GM12878 (cell line): ENCODE results near the gene PHF20. TPM values are rescaled to one million over a fixed set of nuclear protein-coding genes. Genes with fewer than 3 reads are reported as not detected.

ENCODE experiments used
- ATAC-seq: fragments of 200-7000 bp; cut with Tn5 transposase; 3 replicates; pipeline ENCODE4 v1.9.1; 2020; ENCODE audit warnings: mild to moderate bottlenecking, moderate library complexity
- BruUV-seq: library from RNA; stranded (reverse); fragments of 400-500 nt; replicated peaks from 2 replicates; lab custom pipeline; 2021; lab: Mats Ljungman, UMichigan
- CTCF ChIA-PET: fragments of 300-600 bp; sonication (Branson Sonifier 250); formaldehyde crosslinking; extraction: SDS; loops from one replicate; lab custom pipeline; 2021; ENCODE audit warnings: inconsistent platforms; lab: Yijun Ruan, JAX
- POLR2A ChIA-PET: fragments of 350-600 bp; formaldehyde crosslinking; extraction: SDS; loops from one replicate; lab custom pipeline; 2021; ENCODE audit warnings: inconsistent platforms; lab: Charles Lee
- RAD21 ChIA-PET: fragments of 300-600 bp; sonication (Branson Sonifier 250); formaldehyde crosslinking; loops from one replicate; lab custom pipeline; 2023; ENCODE audit warnings: antibody characterized with exemption; ENCODE audit not compliant: unreplicated experiment; lab: Charles Lee
- SMC1A ChIA-PET: fragments of 300-600 bp; sonication (Branson Sonifier 250); formaldehyde crosslinking; loops from one replicate; lab custom pipeline; 2023; ENCODE audit not compliant: unreplicated experiment, uncharacterized antibody; lab: Charles Lee
- DNase-seq: peaks from one replicate; pipeline ENCODE4 v3.0.0-alpha.2; 2011; ENCODE audit warnings: low read depth, low spot score
- FAIRE-seq: peaks from 3 replicates; lab custom pipeline; 2011; peaks lifted over from hg19 to GRCh38; lab: Jason Lieb, UNC
- H2AFZ ChIP-seq: 2 replicates; pipeline ENCODE4 v1.6.0; 2011; ENCODE audit warnings: low read depth, low read length, control low read depth; ENCODE audit not compliant: control insufficient read depth
- H3K27ac ChIP-seq: 2 replicates; pipeline ENCODE4 v1.5.1; 2011; ENCODE audit warnings: control low read depth; ENCODE audit not compliant: control insufficient read depth, insufficient read depth
- H3K27me3 ChIP-seq, 2 experiments: replicated peaks in 1 of 2; 2 replicates each; pipeline versions ENCODE4 v1.6.0 to v1.6.1; 2011; ENCODE audit warnings: low read length in 1 of 2; ENCODE audit not compliant: control insufficient read depth in 2 of 2, insufficient read depth in 2 of 2
- H3K36me3 ChIP-seq, 2 experiments: 2 replicates each; pipeline ENCODE4 v1.5.1; 2011; ENCODE audit warnings: low read length in 1 of 2; ENCODE audit not compliant: control insufficient read depth in 2 of 2, insufficient read depth in 2 of 2
- H3K4me1 ChIP-seq: 2 replicates; pipeline ENCODE4 v1.6.1; 2011; ENCODE audit warnings: mild to moderate bottlenecking, low read length, moderate library complexity, mixed read lengths; ENCODE audit not compliant: control insufficient read depth, insufficient read depth
- H3K4me2 ChIP-seq: 2 replicates; pipeline ENCODE4 v1.6.0; 2011; ENCODE audit warnings: control low read depth; ENCODE audit not compliant: control insufficient read depth, insufficient read depth
- H3K4me3 ChIP-seq: fragments of 200-600 bp; sonication (generic); 2 replicates; pipeline ENCODE4 v1.5.1; 2016
- H3K79me2 ChIP-seq: 2 replicates; pipeline ENCODE4 v1.6.0; 2011; ENCODE audit warnings: low read length; ENCODE audit not compliant: control insufficient read depth, insufficient read depth
- H3K9ac ChIP-seq: 2 replicates; pipeline ENCODE4 v1.8.0; 2011; ENCODE audit warnings: low read length, control low read depth, mixed read lengths; ENCODE audit not compliant: control insufficient read depth, insufficient read depth
- H3K9me3 ChIP-seq: replicated peaks from 3 replicates; pipeline ENCODE4 v1.5.1; 2011; ENCODE audit warnings: mild to moderate bottlenecking, low read length; ENCODE audit not compliant: control insufficient read depth, insufficient read depth
- H4K20me1 ChIP-seq: 2 replicates; pipeline ENCODE4 v1.6.0; 2011; ENCODE audit not compliant: control insufficient read depth, insufficient read depth
- CBX3 ChIP-seq: fragments of 200-600 bp; sonication (generic); IDR thresholded peaks from 2 replicates; pipeline ENCODE4 v1.6.1; 2016; ENCODE audit warnings: low read depth, borderline replicate concordance
- ETV6 ChIP-seq, 2 experiments: fragments of 450-650 bp in 1 of 2; IDR thresholded peaks in 1 of 2; conservative IDR thresholded peaks in 1 of 2; 2 replicates each; pipeline ENCODE4 v1.6.1; 2014; ENCODE audit warnings: antibody characterized with exemption in 1 of 2, borderline replicate concordance in 1 of 2, low read depth in 1 of 2, mild to moderate bottlenecking in 1 of 2, moderate library complexity in 1 of 2
- TBL1XR1 ChIP-seq: IDR thresholded peaks from 2 replicates; pipeline ENCODE4 v1.6.1; 2012; ENCODE audit warnings: low read depth, low read length, improper control_type of control experiment
- WGBS: methylation state at CpG from one replicate; pipeline ENCODE4 v1.1.6; 2016; ENCODE audit warnings: low lambda C conversion rate; ENCODE audit not compliant: insufficient replicate concordance, insufficient coverage; ENCODE audit errors: missing lambda C conversion rate; 5-methylcytosine and 5-hydroxymethylcytosine counted together
- in situ Hi-C: fragments of 300-500 bp; cut with MboI; formaldehyde crosslinking; loops from 9 replicates; pipeline ENCODE4 v1.14.3; 2018; ENCODE audit warnings: mixed read lengths
- intact Hi-C: fragments of 100-400 bp; cut with micrococcal nuclease; formaldehyde crosslinking; loops from one replicate; pipeline ENCODE4 v1.14.2; 2022; ENCODE audit not compliant: unreplicated experiment
- polyA plus RNA-seq, 11 experiments: library from polyadenylated mRNA; depleted of rRNA in 4 of 11; unstranded in 6 of 11; stranded (reverse) in 5 of 11; fragments of >200 nt; fragmentation: Nextera tagmentation in 4 of 11; fragmentation: Illumina TruSeq in 1 of 11; extraction: Ambion mirVana in 4 of 11; extraction: Trizol in 1 of 11; gene quantifications; 1 replicate in 1 of 11; 2 replicates in 10 of 11; pipeline versions ENCODE4 v1.2.1 to v1.2.3, GENCODE V29; 2011 to 2016; ENCODE audit warnings: inconsistent platforms in 2 of 11, missing spikeins in 2 of 11, low read depth in 1 of 11
- total RNA-seq, 4 experiments: library from RNA; depleted of rRNA in 3 of 4; stranded (reverse); fragments of >200 nt in 3 of 4; fragmentation: Illumina TruSeq in 1 of 4; extraction: Trizol in 1 of 4; gene quantifications; 2 replicates each; pipeline versions ENCODE4 v1.2.1 to v1.2.3, GENCODE V29; 2013 to 2021
- TF ChIP-seq, protein P1 (sequence below): IDR thresholded peaks from 2 replicates; pipeline ENCODE4 v1.6.1; 2011; ENCODE audit warnings: low read depth, low read length, improper control_type of control experiment, borderline replicate concordance
- TF ChIP-seq, protein P2 (sequence below): fragments of 450-650 bp; formaldehyde crosslinking; IDR thresholded peaks from 2 replicates; pipeline ENCODE4 v1.4.0; 2022; ENCODE audit warnings: mild to moderate bottlenecking, moderate library complexity

Gene PHF20
- total and polyA plus RNA-seq, 10 of the 15 experiments (the other 5 are each of a cell fraction or from before 2014, with no cell fraction given), result 31.6 to 91.2 (median 46.8) TPM

DNA sequence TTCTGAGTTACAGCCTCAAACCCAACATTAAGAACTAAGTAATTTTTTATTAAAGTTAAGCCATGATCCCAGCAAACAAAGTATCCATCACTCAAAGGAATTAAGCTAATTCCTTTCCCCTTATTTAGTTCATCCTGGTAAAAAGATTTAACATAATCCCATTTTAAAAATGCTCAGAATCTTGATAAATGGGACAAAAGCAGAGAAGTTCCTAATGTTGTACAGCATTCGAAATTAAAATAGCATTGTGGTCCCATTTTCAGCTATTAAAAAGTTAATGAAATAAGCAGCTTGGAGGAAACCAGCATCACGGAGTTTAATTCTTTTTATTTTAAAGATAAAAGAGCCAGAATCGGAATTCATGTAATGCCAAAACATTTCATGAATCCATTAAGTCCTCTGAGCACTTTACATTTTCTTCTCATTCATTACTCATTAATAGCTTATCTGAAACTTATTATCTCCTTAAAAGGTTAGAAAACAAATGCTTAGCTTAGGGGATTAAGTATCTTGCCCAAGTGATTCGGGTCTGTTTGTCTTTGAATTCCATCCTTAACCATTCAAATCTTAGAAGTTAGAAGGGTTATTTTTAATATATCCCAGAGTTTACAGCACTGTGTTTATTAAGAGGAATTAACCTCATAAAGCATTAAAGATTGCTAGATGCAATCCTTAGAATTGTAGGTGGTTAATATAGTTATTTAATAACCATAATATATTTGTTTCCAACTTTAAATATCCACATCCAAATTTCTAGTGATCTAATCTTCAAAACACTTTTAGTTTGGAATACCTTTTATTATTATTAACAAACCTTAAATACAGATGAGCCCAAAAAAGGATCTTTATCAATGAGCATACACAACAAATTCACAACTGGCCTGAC is 41.0 kb upstream of the PHF20 start:
- ATAC-seq (no peak), DNase-seq (no peak), FAIRE-seq (no peak)
- no peak overlapping the region for H2AFZ ChIP-seq
- intact Hi-C loops (loop anchor here (10.0 kb wide), 1 partner anchor 154 kb away; no protein-coding TSS in a partner anchor), in situ Hi-C loops (no loop called here)
- ChIA-PET POLR2A (interaction anchor here (0.6 to 1.4 kb wide), 5 partner anchors 9 to 45 kb away, joined by 3 to 5 read pairs (median 3); no protein-coding TSS in a partner anchor), SMC1A (interaction anchor here (0.8 to 2.0 kb wide), 10 partner anchors 9 to 274 kb away, joined by 3 to 8 read pairs (median 4); no protein-coding TSS in a partner anchor), CTCF (interaction anchor here (0.6 to 1.5 kb wide), 5 partner anchors 9 to 267 kb away, joined by 3 to 10 read pairs (median 4); no protein-coding TSS in a partner anchor), RAD21 (interaction anchor here (1.3 kb wide), 1 partner anchor 12 kb away, joined by 5 read pairs; the partner anchor contains the start of gene RBM39)
- no peak for TF ChIP-seq ETV6 (conservative IDR thresholded peaks at IDR 0.05 in 1 of 2, IDR thresholded peaks at IDR 0.05 in 1 of 2; ENCODE audit: borderline replicate concordance in 1 of 2, low read depth in 1 of 2)
- TF ChIP-seq, protein P1, sequence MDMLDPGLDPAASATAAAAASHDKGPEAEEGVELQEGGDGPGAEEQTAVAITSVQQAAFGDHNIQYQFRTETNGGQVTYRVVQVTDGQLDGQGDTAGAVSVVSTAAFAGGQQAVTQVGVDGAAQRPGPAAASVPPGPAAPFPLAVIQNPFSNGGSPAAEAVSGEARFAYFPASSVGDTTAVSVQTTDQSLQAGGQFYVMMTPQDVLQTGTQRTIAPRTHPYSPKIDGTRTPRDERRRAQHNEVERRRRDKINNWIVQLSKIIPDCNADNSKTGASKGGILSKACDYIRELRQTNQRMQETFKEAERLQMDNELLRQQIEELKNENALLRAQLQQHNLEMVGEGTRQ, result no peak
- TF ChIP-seq, protein P2, sequence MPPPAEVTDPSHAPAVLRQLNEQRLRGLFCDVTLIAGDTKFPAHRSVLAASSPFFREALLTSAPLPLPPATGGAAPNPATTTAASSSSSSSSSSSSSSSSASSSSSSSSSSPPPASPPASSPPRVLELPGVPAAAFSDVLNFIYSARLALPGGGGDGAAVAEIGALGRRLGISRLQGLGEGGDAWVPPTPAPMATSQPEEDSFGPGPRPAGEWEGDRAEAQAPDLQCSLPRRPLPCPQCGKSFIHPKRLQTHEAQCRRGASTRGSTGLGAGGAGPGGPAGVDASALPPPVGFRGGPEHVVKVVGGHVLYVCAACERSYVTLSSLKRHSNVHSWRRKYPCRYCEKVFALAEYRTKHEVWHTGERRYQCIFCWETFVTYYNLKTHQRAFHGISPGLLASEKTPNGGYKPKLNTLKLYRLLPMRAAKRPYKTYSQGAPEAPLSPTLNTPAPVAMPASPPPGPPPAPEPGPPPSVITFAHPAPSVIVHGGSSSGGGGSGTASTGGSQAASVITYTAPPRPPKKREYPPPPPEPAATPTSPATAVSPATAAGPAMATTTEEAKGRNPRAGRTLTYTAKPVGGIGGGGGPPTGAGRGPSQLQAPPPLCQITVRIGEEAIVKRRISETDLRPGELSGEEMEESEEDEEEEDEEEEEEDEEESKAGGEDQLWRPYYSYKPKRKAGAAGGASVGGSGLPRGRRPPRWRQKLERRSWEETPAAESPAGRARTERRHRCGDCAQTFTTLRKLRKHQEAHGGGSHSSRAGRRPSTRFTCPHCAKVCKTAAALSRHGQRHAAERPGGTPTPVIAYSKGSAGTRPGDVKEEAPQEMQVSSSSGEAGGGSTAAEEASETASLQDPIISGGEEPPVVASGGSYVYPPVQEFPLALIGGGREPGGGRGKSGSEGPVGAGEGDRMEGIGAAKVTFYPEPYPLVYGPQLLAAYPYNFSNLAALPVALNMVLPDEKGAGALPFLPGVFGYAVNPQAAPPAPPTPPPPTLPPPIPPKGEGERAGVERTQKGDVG, result no peak
- no peak for TF ChIP-seq CBX3
- no peak for TF ChIP-seq TBL1XR1
- no peaks in the 10 kb centered on the region for H3K9me3 ChIP-seq
- BruUV-seq, result no TSS peak
- H3K27ac ChIP-seq, result no peak overlapping the region
- H3K4me1 ChIP-seq, result no peaks in the 10 kb centered on the region
- H3K4me2 ChIP-seq, result no peak overlapping the region
- H3K27me3 ChIP-seq, result no peaks in the 10 kb centered on the region
- peaks cover 12 to 36% of the 10 kb centered on the region in 2 experiments for H3K36me3 ChIP-seq
- peaks cover 79% of the 10 kb centered on the region for H3K79me2 ChIP-seq
- WGBS, result 86% methylated on average over 4 of the region's 4 CpGs
- H3K9ac ChIP-seq, result no peak overlapping the region
- peaks cover 23% of the 10 kb centered on the region for H4K20me1 ChIP-seq
- H3K4me3 ChIP-seq, result no peak overlapping the region
